ENCODE measurements around the gene PRKN. TPM values are rescaled to one million over a fixed set of nuclear protein-coding genes. Genes with fewer than 3 reads are reported as not detected.

The PRKN gene
- total and polyA plus RNA-seq, 2 experiments from 2014 or later = 0.10 to 0.84 TPM

DNA sequence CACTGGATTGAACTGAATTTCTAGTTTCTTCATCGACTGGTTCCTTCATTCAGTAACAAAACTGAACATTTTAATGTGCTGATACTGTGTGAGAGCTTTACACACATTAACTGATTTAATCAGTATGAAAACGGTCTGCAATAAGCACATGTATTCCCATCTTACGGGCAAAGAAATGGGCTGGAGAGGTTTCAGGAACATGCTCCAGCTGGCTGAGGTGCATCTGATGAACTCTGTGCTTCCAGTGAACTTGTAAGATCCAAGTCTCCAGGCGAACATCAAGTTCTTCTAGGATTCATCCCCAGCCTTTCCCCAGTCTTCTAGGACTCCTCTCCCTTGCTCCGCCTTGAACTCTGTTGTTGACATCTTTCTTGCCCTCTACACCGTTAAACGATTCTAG lies 1233.0 kb downstream of the PRKN start:
- Histone ChIP-seq H4K20me1 (replicated peaks; ENCODE audit: insufficient read depth) (no peaks in the 10 kb centered on the region), H3K4me1 (ENCODE audit: insufficient read depth) (no peaks in the 10 kb centered on the region), H3K27me3 (ENCODE audit: insufficient read depth) (no peaks in the 10 kb centered on the region), H2AFZ (no peak overlapping the region), H3K36me3 (ENCODE audit: insufficient read depth) (no peaks in the 10 kb centered on the region), H3K4me3 (no peak overlapping the region), H3K27ac (ENCODE audit: low read depth) (no peak overlapping the region), H3K79me2 (replicated peaks; ENCODE audit: insufficient read depth) (no peaks in the 10 kb centered on the region), H3K9me2 (ENCODE audit: insufficient read depth) (no peaks in the 10 kb centered on the region; the same call in 1 of the 2 replicates), H3F3A (replicated peaks; ENCODE audit: low read depth) (no peaks in the 10 kb centered on the region), H3K4me2 (no peak overlapping the region)
- DNase-seq (ENCODE audit: low spot score) (no peak), ATAC-seq (no peak)
- Mint-ChIP-seq H3K4me3 (no peak overlapping the region), H3K4me1 (peaks cover 3% of the 10 kb centered on the region; the same call in 2 of the 3 replicates), H3K36me3 (ENCODE audit: low read depth) (no peaks in the 10 kb centered on the region), H3K9me3 (no peaks in the 10 kb centered on the region; the same call in 1 of the 3 replicates), H3K27ac (no peak overlapping the region), H3K27me3 (ENCODE audit: insufficient read depth, low read depth, poor library complexity) (peaks cover 10% of the 10 kb centered on the region)
- TF ChIP-seq EZH2 (IDR thresholded peaks at IDR 0.05; ENCODE audit: low read depth, unreplicated experiment) (no peak), CREB1 (CRISPR knock-in tag; IDR thresholded peaks at IDR 0.05; ENCODE audit: low read depth) (no peak), NANOG (IDR thresholded peaks at IDR 0.05; ENCODE audit: borderline replicate concordance) (no peak)

DNA sequence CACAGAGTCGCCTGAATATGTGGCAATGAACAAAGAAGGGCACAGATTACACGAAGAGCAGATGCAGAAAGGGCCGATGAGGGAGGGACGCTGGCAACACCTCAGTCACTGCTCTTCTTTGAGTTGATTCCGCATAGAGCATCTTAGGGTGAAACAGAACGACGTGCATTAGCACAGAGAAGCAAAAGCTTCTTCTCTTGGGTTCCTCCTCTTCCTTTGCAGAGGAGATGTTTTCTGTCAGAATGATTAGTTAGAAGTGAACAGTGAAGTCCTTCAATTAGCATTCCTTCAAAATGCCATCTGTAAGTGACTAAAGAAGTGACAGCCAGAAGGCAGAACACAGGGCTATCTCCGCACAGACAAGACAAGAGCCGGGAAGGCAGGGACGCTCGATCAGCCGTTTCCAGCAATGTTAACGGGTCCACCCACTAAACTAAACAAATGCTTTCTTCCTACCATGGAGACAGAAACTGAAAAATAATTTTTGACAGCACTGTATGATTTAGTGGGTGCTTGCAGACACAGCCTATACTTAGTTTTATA lies 1233.9 kb downstream of the PRKN start:
- TF ChIP-seq, protein P1, sequence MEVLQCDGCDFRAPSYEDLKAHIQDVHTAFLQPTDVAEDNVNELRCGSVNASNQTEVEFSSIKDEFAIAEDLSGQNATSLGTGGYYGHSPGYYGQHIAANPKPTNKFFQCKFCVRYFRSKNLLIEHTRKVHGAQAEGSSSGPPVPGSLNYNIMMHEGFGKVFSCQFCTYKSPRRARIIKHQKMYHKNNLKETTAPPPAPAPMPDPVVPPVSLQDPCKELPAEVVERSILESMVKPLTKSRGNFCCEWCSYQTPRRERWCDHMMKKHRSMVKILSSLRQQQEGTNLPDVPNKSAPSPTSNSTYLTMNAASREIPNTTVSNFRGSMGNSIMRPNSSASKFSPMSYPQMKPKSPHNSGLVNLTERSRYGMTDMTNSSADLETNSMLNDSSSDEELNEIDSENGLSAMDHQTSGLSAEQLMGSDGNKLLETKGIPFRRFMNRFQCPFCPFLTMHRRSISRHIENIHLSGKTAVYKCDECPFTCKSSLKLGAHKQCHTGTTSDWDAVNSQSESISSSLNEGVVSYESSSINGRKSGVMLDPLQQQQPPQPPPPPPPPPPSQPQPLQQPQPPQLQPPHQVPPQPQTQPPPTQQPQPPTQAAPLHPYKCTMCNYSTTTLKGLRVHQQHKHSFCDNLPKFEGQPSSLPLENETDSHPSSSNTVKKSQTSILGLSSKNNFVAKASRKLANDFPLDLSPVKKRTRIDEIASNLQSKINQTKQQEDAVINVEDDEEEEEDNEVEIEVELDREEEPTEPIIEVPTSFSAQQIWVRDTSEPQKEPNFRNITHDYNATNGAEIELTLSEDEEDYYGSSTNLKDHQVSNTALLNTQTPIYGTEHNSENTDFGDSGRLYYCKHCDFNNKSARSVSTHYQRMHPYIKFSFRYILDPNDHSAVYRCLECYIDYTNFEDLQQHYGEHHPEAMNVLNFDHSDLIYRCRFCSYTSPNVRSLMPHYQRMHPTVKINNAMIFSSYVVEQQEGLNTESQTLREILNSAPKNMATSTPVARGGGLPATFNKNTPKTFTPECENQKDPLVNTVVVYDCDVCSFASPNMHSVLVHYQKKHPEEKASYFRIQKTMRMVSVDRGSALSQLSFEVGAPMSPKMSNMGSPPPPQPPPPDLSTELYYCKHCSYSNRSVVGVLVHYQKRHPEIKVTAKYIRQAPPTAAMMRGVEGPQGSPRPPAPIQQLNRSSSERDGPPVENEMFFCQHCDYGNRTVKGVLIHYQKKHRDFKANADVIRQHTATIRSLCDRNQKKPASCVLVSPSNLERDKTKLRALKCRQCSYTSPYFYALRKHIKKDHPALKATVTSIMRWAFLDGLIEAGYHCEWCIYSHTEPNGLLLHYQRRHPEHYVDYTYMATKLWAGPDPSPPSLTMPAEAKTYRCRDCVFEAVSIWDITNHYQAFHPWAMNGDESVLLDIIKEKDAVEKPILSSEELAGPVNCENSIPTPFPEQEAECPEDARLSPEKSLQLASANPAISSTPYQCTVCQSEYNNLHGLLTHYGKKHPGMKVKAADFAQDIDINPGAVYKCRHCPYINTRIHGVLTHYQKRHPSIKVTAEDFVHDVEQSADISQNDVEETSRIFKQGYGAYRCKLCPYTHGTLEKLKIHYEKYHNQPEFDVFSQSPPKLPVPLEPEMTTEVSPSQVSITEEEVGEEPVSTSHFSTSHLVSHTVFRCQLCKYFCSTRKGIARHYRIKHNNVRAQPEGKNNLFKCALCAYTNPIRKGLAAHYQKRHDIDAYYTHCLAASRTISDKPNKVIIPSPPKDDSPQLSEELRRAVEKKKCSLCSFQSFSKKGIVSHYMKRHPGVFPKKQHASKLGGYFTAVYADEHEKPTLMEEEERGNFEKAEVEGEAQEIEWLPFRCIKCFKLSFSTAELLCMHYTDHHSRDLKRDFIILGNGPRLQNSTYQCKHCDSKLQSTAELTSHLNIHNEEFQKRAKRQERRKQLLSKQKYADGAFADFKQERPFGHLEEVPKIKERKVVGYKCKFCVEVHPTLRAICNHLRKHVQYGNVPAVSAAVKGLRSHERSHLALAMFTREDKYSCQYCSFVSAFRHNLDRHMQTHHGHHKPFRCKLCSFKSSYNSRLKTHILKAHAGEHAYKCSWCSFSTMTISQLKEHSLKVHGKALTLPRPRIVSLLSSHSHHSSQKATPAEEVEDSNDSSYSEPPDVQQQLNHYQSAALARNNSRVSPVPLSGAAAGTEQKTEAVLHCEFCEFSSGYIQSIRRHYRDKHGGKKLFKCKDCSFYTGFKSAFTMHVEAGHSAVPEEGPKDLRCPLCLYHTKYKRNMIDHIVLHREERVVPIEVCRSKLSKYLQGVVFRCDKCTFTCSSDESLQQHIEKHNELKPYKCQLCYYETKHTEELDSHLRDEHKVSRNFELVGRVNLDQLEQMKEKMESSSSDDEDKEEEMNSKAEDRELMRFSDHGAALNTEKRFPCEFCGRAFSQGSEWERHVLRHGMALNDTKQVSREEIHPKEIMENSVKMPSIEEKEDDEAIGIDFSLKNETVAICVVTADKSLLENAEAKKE (CRISPR knock-in tag; IDR thresholded peaks at IDR 0.05) = no peak
- no peak for TF ChIP-seq STAT1 (IDR thresholded peaks at IDR 0.05; ENCODE audit: unreplicated experiment)
- Mint-ChIP-seq H3K4me3 (no peak overlapping the region), H3K36me3 (ENCODE audit: low read depth) (no peaks in the 10 kb centered on the region), H3K27me3 (ENCODE audit: insufficient read depth, low read depth, poor library complexity) (peaks cover 8% of the 10 kb centered on the region), H3K27ac (no peak overlapping the region), H3K9me3 (no peaks in the 10 kb centered on the region; the same call in 1 of the 3 replicates), H3K4me1 (peaks cover 3% of the 10 kb centered on the region; the same call in 2 of the 3 replicates)
- Histone ChIP-seq H3F3A (replicated peaks; ENCODE audit: low read depth) (no peaks in the 10 kb centered on the region), H3K4me3 (no peak overlapping the region), H3K4me2 (no peak overlapping the region), H3K27ac (ENCODE audit: low read depth) (no peak overlapping the region), H3K27me3 (ENCODE audit: insufficient read depth) (no peaks in the 10 kb centered on the region), H3K36me3 (ENCODE audit: insufficient read depth) (no peaks in the 10 kb centered on the region), H3K4me1 (ENCODE audit: insufficient read depth) (no peaks in the 10 kb centered on the region), H3K79me2 (replicated peaks; ENCODE audit: insufficient read depth) (no peaks in the 10 kb centered on the region), H4K20me1 (replicated peaks; ENCODE audit: insufficient read depth) (no peaks in the 10 kb centered on the region), H2AFZ (no peak overlapping the region), H3K9me2 (ENCODE audit: insufficient read depth) (peaks cover 2% of the 10 kb centered on the region)
- DNase-seq (ENCODE audit: low spot score) (no peak), ATAC-seq (no peak)

Data from GM23338 (cell line).